ENCODE measurements around the gene CC2D2A. TPM values are rescaled to one million over a fixed set of nuclear protein-coding genes. Genes with fewer than 3 reads are reported as not detected.

Gene CC2D2A
- total RNA-seq, 2 donors from 2014 or later = 2.6 to 8.3 TPM

- intact Hi-C loops (cut with DNase I) = loop anchor here (10.0 kb wide), 1 partner anchor 155 kb away; no protein-coding TSS in a partner anchor
- TF ChIP-seq CTCF (IDR thresholded peaks at IDR 0.05) = no peak
- H3K4me1 ChIP-seq = no peaks in the 10 kb centered on the region
- H3K36me3 ChIP-seq = no peaks in the 10 kb centered on the region
- DNase-seq = no peak
- H3K9ac ChIP-seq (ENCODE audit: low read depth in 2 of 2, low read length in 2 of 2) = no peak overlapping the region
- H3K27me3 ChIP-seq = no peaks in the 10 kb centered on the region
- no peak overlapping the region for H3K4me3 ChIP-seq
- no peak overlapping the region for H3K27ac ChIP-seq
- H3K9me3 ChIP-seq = no peaks in the 10 kb centered on the region
Measured at GRCh38 chr4:15489551-15489950, 19.9 kb downstream of the CC2D2A start.

DNA sequence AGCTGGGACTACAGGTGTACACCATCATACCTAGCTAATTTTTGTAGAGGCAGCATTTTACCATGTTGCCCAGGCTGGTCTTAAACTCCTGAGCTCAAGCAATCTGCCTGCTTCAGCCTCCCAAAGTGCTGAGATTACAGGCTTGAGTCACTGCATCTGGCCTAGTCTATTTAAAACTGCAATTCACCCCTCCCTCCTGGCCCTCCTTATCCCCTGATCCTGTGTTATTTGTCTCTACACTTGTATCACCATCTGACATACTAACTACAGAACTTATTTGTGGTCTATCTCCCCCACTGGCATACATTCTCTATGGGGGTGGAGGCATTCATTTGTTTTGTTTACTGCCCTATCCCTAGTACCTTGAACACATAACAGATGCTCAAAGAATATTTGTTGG, 23.7 kb downstream of the CC2D2A start:
- intact Hi-C loops (cut with DNase I) = no loop called here
- TF ChIP-seq CTCF (IDR thresholded peaks at IDR 0.05) = no peak
- DNase-seq = no peak
- H3K9ac ChIP-seq (ENCODE audit: low read depth in 2 of 2, low read length in 2 of 2) = no peak overlapping the region
- no peaks in the 10 kb centered on the region for H3K4me1 ChIP-seq
- H3K27ac ChIP-seq = no peak overlapping the region
- no peak overlapping the region for H3K4me3 ChIP-seq
- no peaks in the 10 kb centered on the region for H3K27me3 ChIP-seq
- H3K36me3 ChIP-seq = no peaks in the 10 kb centered on the region
- H3K9me3 ChIP-seq = no peaks in the 10 kb centered on the region

- Histone ChIP-seq H3K4me1 (no peaks in the 10 kb centered on the region), H3K27me3 (no peaks in the 10 kb centered on the region), H3K36me3 (no peaks in the 10 kb centered on the region), H3K9me3 (no peaks in the 10 kb centered on the region), H3K27ac (no peak overlapping the region), H3K9ac (ENCODE audit: low read depth in 2 of 2, low read length in 2 of 2) (no peak overlapping the region), H3K4me3 (no peak overlapping the region)
- intact Hi-C loops (cut with DNase I) = no loop called here
- DNase-seq = no peak
- TF ChIP-seq CTCF (IDR thresholded peaks at IDR 0.05) = no peak
Measured at GRCh38 chr4:15495621-15496020, 25.9 kb downstream of the CC2D2A start.

- intact Hi-C loops (cut with DNase I) = no loop called here
- Histone ChIP-seq H3K4me3 (no peak overlapping the region), H3K27ac (no peak overlapping the region), H3K9me3 (no peaks in the 10 kb centered on the region), H3K27me3 (no peaks in the 10 kb centered on the region), H3K36me3 (no peaks in the 10 kb centered on the region), H3K4me1 (no peaks in the 10 kb centered on the region), H3K9ac (ENCODE audit: low read depth in 2 of 2, low read length in 2 of 2) (no peak overlapping the region)
- no peak for TF ChIP-seq CTCF (IDR thresholded peaks at IDR 0.05)
- DNase-seq = no peak
Measured at GRCh38 chr4:15498356-15498755, 28.7 kb downstream of the CC2D2A start.

- no peaks in the 10 kb centered on the region for H3K27me3 ChIP-seq
- TF ChIP-seq CTCF (IDR thresholded peaks at IDR 0.05) = no peak
- DNase-seq = no peak
- no peak overlapping the region for H3K9ac ChIP-seq (ENCODE audit: low read depth in 2 of 2, low read length in 2 of 2)
- H3K9me3 ChIP-seq = no peaks in the 10 kb centered on the region
- H3K4me3 ChIP-seq = no peak overlapping the region
- H3K27ac ChIP-seq = no peak overlapping the region
- no peaks in the 10 kb centered on the region for H3K36me3 ChIP-seq
- no peaks in the 10 kb centered on the region for H3K4me1 ChIP-seq
- intact Hi-C loops (cut with DNase I) = no loop called here
Measured at GRCh38 chr4:15500701-15501100, 31.0 kb downstream of the CC2D2A start.

DNA sequence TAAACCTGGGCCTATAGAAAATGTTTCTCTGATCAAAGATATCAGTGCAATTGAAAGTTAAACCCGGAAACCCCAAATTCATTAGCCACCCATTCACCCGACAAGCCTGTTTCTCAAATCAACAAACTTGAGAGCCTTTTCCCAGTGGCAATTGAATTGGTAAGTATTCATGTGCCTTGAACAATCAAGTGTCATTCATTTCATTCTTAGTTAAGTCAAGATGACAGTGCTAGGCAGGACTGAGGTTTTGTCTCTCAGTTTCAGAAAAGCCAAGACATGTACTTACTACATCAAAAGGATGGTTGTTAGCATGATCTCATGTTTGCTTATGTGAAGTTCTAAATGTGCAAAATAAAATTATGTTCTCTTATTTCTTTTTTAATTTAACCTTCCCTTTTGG, 32.3 kb downstream of the CC2D2A start:
- H3K36me3 ChIP-seq = no peaks in the 10 kb centered on the region
- no peaks in the 10 kb centered on the region for H3K27me3 ChIP-seq
- intact Hi-C loops (cut with DNase I) = no loop called here
- no peak overlapping the region for H3K4me3 ChIP-seq
- H3K27ac ChIP-seq = no peak overlapping the region
- H3K9ac ChIP-seq (ENCODE audit: low read depth in 2 of 2, low read length in 2 of 2) = no peak overlapping the region
- no peak for DNase-seq
- H3K4me1 ChIP-seq = no peaks in the 10 kb centered on the region
- no peak for TF ChIP-seq CTCF (IDR thresholded peaks at IDR 0.05)
- H3K9me3 ChIP-seq = no peaks in the 10 kb centered on the region
